ENCODE measurements around the gene TTC19. TPM values are rescaled to one million over a fixed set of nuclear protein-coding genes. Genes with fewer than 3 reads are reported as not detected.

TTC19 gene
- total RNA-seq, 2 experiments from 2014 or later, result 57.8 to 66.7 TPM

DNA sequence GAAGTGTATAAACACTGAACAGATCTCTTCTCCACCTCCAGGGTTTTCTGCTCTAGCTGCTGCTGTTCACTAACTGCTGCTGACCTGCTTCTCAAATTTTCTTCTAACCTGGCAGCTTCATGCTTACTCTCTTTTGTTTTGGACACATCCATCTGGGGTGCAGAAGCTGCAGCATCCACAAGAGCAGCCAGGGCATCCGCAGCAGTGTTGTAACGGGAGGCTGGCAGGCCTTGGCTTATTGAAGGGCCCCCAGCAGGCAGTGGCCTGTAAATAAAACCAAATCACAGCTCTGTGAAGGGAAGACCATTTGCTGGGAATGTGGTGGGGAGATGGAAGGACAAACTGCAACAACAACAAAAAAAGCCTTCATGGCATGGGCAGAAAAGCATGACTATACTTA, 62.0 kb downstream of the TTC19 start:
- intact Hi-C loops (cut with DNase I, micrococcal nuclease), result loop anchor here in 1 of 2 experiments (2.0 kb wide), 1 partner anchor 41 kb away; no protein-coding TSS in a partner anchor
- DNase-seq (no peak), ATAC-seq (ENCODE audit: poor library complexity) (no peak)
- Mint-ChIP-seq H3K4me1 (ENCODE audit: low read depth) (no peaks in the 10 kb centered on the region), H3K27me3 (no peaks in the 10 kb centered on the region), H3K27ac (no peak overlapping the region), H3K36me3 (ENCODE audit: low read depth) (peaks cover 98% of the 10 kb centered on the region), H3K9me3 (no peaks in the 10 kb centered on the region), H3K4me3 (no peak overlapping the region)
- Histone ChIP-seq H3K36me3 (ENCODE audit: insufficient read depth, low read length) (peaks cover 91% of the 10 kb centered on the region), H3K27ac (ENCODE audit: low read depth in 1 of 2, low read length in 2 of 2) (no peak overlapping the region), H3K4me3 (ENCODE audit: low read length) (no peak overlapping the region), H3K9me3 (ENCODE audit: control insufficient read depth in 1 of 2, insufficient read depth in 1 of 2, low read length in 2 of 2) (no peaks in the 10 kb centered on the region), H3K4me1 (ENCODE audit: insufficient read depth, low read length) (no peaks in the 10 kb centered on the region), H3K27me3 (ENCODE audit: control insufficient read depth in 1 of 2, insufficient read depth in 2 of 2, low read length in 2 of 2) (no peaks in the 10 kb centered on the region)
- ChIA-PET POLR2A (no interaction called here), CTCF (no interaction called here)
- TF ChIP-seq CTCF (IDR thresholded peaks at IDR 0.05), result no peak

DNA sequence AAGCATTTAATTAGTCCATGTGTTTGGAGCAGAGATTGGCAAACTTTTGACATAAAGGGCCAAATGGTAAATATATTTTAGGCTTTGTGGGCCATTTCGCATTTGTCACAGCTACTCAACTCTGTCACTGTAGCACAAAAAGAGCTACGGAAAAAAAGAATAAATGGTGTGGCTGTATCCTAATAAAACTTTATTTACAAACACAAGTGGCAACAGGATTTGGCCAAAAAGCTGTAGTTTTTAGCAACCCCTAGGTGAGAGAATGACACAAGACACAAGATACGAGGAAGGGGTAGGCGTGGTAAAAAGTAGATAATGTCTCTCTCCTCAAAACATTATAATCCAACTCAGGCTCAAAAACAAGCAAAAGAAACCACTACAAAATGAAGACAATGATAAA, 66.5 kb downstream of the TTC19 start:
- ATAC-seq (ENCODE audit: poor library complexity) (no peak), DNase-seq (no peak)
- Mint-ChIP-seq H3K9me3 (no peaks in the 10 kb centered on the region), H3K4me3 (no peak overlapping the region), H3K4me1 (ENCODE audit: low read depth) (no peaks in the 10 kb centered on the region), H3K27ac (no peak overlapping the region), H3K27me3 (no peaks in the 10 kb centered on the region), H3K36me3 (ENCODE audit: low read depth) (peaks cover 99% of the 10 kb centered on the region)
- no peak overlapping the region for H3K4me3 ChIP-seq (ENCODE audit: low read length)
- TF ChIP-seq CTCF (IDR thresholded peaks at IDR 0.05), result no peak
- ChIA-PET CTCF (no interaction called here), POLR2A (no interaction called here)
- H3K27ac ChIP-seq (ENCODE audit: low read depth in 1 of 2, low read length in 2 of 2), result no peak overlapping the region
- peaks cover 96% of the 10 kb centered on the region for H3K36me3 ChIP-seq (ENCODE audit: insufficient read depth, low read length)
- intact Hi-C loops (cut with DNase I, micrococcal nuclease), result no loop called here
- H3K27me3 ChIP-seq (ENCODE audit: control insufficient read depth in 1 of 2, insufficient read depth in 2 of 2, low read length in 2 of 2), result no peaks in the 10 kb centered on the region
- H3K4me1 ChIP-seq (ENCODE audit: insufficient read depth, low read length), result no peaks in the 10 kb centered on the region
- no peaks in the 10 kb centered on the region for H3K9me3 ChIP-seq (ENCODE audit: control insufficient read depth in 1 of 2, insufficient read depth in 1 of 2, low read length in 2 of 2)

DNA sequence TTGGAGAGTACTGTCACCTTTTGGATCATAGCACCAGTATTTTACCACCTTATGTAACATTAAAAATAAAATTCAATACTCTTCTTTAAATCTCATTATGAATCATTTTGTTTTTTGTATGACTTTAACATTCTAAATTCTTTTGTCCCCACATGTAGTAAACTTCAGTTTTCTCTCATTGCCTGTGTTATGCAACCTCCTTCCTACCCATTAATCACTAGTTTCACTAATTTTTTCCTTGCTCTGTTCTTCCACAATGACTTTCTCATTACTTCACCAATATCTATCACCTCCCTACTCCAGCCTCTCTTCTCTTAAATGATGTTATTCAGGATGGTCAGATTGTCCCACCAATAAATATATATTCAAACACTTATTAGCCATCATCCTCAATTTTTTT, 68.7 kb downstream of the TTC19 start:
- H3K4me3 Mint-ChIP-seq, result no peak overlapping the region
- Histone ChIP-seq H3K9me3 (ENCODE audit: control insufficient read depth in 1 of 2, insufficient read depth in 1 of 2, low read length in 2 of 2) (no peaks in the 10 kb centered on the region), H3K36me3 (ENCODE audit: insufficient read depth, low read length) (peaks cover 92% of the 10 kb centered on the region), H3K27me3 (ENCODE audit: control insufficient read depth in 1 of 2, insufficient read depth in 2 of 2, low read length in 2 of 2) (no peaks in the 10 kb centered on the region), H3K4me1 (ENCODE audit: insufficient read depth, low read length) (no peaks in the 10 kb centered on the region), H3K27ac (ENCODE audit: low read depth in 1 of 2, low read length in 2 of 2) (no peak overlapping the region), H3K4me3 (ENCODE audit: low read length) (no peak overlapping the region)
- ChIA-PET CTCF (no interaction called here), POLR2A (no interaction called here)
- DNase-seq (no peak), ATAC-seq (ENCODE audit: poor library complexity) (no peak)
- H3K27me3 Mint-ChIP-seq, result no peaks in the 10 kb centered on the region
- no peaks in the 10 kb centered on the region for H3K9me3 Mint-ChIP-seq
- peaks cover 100% of the 10 kb centered on the region for H3K36me3 Mint-ChIP-seq (ENCODE audit: low read depth)
- H3K27ac Mint-ChIP-seq, result no peak overlapping the region
- H3K4me1 Mint-ChIP-seq (ENCODE audit: low read depth), result no peaks in the 10 kb centered on the region
- intact Hi-C loops (cut with DNase I, micrococcal nuclease), result no loop called here
- TF ChIP-seq CTCF (IDR thresholded peaks at IDR 0.05), result no peak

All from CD4-positive, alpha-beta T cell (primary cell).